Gastrocnemius medialis (tissue), 4 donors: ENCODE measurements around the gene TRIM5.

Experiments used
- POLR2A ChIP-seq, 2 donors: fragments of 450-650 bp; IDR thresholded peaks; one replicate each; pipeline ENCODE4 v1.6.1; 2017; ENCODE audit warnings: antibody characterized with exemption in 2 of 2, mild to moderate bottlenecking in 2 of 2, moderate library complexity in 2 of 2
- TF ChIP-seq, protein P1 (sequence below), 5 experiments: fragments of 450-650 bp in 3 of 5; fragments of 200-600 bp in 2 of 5; sonication (generic) in 2 of 5; IDR thresholded peaks in 4 of 5; conservative IDR thresholded peaks in 1 of 5; 1 replicate in 4 of 5; 2 replicates in 1 of 5; pipeline ENCODE4 v1.5.1; 2016 to 2019; ENCODE audit warnings: antibody characterized with exemption in 5 of 5, mild to moderate bottlenecking in 3 of 5, moderate library complexity in 3 of 5

DNA sequence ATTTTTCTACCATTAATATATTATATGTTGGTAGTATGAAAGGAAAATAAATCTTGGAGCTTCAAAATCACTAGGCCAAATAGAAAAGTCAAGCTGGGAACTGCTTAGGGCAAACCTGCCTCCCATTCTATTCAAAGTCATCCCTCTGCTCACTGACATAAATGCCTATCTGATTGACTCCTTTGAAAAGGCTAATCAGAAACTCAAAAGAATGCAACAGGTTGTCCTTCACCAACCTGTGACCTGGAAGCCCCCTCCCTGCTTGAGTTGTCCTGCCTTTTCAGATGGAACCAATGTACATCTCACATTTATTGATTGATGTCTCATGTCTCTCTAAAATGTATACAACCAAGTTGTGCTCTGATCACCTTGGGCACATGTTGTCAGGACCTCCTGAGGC lies 63.3 kb downstream of the TRIM5 start:
- TF ChIP-seq, protein P1, sequence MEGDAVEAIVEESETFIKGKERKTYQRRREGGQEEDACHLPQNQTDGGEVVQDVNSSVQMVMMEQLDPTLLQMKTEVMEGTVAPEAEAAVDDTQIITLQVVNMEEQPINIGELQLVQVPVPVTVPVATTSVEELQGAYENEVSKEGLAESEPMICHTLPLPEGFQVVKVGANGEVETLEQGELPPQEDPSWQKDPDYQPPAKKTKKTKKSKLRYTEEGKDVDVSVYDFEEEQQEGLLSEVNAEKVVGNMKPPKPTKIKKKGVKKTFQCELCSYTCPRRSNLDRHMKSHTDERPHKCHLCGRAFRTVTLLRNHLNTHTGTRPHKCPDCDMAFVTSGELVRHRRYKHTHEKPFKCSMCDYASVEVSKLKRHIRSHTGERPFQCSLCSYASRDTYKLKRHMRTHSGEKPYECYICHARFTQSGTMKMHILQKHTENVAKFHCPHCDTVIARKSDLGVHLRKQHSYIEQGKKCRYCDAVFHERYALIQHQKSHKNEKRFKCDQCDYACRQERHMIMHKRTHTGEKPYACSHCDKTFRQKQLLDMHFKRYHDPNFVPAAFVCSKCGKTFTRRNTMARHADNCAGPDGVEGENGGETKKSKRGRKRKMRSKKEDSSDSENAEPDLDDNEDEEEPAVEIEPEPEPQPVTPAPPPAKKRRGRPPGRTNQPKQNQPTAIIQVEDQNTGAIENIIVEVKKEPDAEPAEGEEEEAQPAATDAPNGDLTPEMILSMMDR (IDR thresholded peaks at IDR 0.05 in 4 of 5, conservative IDR thresholded peaks at IDR 0.05 in 1 of 5), result no peak
- TF ChIP-seq POLR2A (IDR thresholded peaks at IDR 0.05), result no peak
